ENCODE measurements around the gene IGFBP1.

DNA sequence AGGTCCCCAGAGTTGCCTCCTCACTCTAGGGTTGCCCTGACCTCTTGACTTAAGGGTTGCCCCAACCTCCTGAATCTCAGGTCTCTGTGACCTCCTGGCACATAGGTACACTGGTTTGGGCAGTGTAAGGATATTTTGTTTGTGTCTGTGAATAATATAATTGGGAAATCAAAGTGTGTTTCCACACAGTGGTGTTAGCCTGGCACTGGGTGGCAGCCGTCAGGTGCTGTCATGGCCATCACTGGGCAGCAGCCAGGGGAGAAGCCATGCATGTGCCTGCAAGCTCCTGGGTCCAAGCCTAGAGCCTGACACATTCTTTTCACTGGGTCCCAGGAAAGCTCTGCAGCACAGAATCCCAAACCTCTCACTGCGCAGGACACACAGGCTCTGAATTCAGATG lies 11.8 kb upstream of the IGFBP1 start:
- TF ChIP-seq POLR2A (IDR thresholded peaks at IDR 0.05; ENCODE audit: low read depth, low read length) (no peak), POLR2AphosphoS5 (IDR thresholded peaks at IDR 0.05; ENCODE audit: low read depth, low read length) (no peak), TAF1 (IDR thresholded peaks at IDR 0.05; ENCODE audit: borderline replicate concordance, low read depth, low read length) (no peak)

Measured in GM12892 (cell line).